GM23248 (cell line): ENCODE data around the gene WWOX.

Source experiments
- EZH2 ChIP-seq: fragments of 200-600 bp; sonication (generic); IDR thresholded peaks from 2 replicates; pipeline ENCODE4 v1.6.1; 2018; ENCODE audit warnings: antibody characterized with exemption, mild to moderate bottlenecking; ENCODE audit not compliant: insufficient read depth, poor library complexity, severe bottlenecking
- EZH2phosphoT487 ChIP-seq: fragments of 200-600 bp; sonication (generic); IDR thresholded peaks from 2 replicates; pipeline ENCODE4 v1.6.1; 2018; ENCODE audit warnings: antibody characterized with exemption, moderate library complexity, mild to moderate bottlenecking, low read depth; ENCODE audit not compliant: insufficient read depth

DNA sequence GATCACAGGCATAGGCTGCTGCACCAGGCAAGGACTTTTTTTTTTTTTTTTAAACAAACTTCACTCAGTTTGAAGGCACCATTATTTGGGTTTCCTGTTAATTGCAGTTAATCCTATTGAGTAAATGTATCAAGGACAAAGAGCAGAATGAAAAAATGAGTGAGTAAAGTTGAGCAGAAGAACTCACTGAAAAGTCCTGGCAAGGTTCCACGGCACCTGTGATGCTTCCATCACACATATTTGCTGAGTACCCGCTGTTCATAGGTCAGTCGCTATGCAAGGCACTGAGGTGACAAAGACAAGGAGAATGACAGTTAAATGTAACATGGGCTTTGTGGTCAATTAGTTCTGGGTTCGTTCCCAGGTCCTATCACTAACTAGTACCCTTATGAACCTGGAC lies 831.1 kb downstream of the WWOX start:
- TF ChIP-seq EZH2 (no peak), EZH2phosphoT487 (no peak)
